HG03520 (cell line): ENCODE measurements around the gene SLC25A48.

ENCODE experiments used
- ATAC-seq: cut with Tn5 transposase; IDR thresholded peaks from one replicate; pipeline ENCODE4 v1.9.1; 2021; ENCODE audit warnings: mild to moderate bottlenecking, moderate library complexity; ENCODE audit not compliant: unreplicated experiment

The SLC25A48 gene

DNA sequence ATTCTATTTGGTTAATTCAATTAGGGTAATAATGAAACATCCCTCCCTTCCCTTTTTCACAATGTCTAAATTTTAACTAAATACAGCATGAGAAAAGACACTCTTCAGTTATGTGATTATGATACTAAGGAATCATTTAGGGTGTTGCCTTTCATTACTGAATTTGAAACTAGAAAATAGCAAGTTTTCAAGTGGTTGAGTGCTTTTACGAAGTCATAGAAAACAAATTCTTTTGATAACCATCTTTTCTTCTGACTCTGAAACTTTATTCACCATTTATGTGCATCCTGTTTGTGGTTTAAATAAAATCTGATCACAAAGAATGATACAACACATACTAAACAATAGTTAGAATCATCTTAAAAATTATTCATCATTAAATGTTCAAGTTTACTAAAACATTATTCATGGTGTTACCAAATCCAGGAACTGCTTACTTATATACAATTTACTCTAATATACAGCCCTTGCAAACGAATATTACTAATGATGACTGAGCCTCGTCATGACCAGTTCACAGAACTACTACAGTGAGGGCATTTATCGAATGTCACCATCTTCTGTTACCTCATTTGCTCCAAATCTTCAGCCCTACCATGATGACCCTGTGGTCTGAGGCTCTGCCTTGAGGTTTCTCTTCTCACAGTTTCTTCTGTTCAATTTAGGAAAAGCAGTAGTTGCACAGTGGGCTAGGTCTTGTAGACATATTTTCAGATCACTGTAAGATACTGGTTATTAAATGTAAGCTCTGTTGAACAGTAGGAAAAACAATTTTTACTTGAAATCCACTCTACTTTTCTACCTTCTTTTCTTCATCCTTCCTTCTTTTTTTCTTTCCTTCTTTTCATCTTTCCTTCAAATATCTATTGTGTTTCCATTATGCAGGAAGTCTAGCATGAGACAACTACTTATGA lies 79.5 kb downstream of the SLC25A48 start:
- ATAC-seq = no peak

- no peak for ATAC-seq
Measured at GRCh38 chr5:135915466-135916001, 81.1 kb downstream of the SLC25A48 start.

DNA sequence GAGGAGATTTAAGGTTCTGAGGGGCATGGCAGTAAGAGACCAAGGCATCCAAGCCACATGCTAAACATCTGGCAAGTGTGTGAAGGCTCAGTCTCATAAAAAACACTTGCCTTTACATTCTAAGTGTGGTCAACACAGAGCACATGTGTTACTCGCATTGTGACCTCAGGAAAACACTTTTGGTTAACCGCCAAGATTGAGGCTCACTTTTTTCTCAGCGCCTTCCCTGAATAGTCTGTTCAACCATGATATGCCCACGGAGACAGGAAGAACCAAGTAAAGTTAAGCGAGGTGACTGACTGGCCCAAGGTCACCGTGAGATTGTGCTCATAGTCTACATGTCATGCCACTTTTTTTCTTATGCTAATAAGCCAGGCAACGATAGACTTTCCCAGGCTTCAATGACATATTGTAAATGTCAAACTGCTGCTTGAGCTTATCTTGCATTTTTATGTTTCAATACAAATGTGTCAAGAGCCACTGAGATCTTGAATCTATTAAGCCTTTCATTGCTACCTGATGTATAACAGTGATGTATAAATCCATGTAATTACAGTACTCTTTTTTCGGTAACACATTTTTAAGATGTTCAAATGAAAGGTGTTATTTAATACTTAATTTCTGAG lies 82.3 kb downstream of the SLC25A48 start:
- ATAC-seq = no peak

DNA sequence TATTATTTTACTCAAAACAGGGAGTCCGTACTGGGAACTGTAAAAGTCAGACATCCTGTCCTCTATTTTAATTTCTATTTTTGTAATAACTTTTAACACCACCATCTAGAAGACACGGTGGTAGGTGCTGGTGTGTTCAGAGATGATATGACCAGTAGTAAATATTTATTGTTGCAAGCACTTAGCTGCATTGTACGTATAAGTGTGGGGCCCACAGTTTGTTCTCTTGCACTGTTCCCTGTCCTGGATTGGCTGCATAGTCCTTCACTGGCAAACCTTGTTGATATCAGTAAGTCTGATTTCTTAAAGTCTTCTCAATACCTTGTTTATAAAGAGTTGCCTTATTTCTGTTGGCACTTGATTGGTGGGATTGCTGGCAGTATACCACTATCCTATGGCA lies 85.7 kb downstream of the SLC25A48 start:
- ATAC-seq = no peak

DNA sequence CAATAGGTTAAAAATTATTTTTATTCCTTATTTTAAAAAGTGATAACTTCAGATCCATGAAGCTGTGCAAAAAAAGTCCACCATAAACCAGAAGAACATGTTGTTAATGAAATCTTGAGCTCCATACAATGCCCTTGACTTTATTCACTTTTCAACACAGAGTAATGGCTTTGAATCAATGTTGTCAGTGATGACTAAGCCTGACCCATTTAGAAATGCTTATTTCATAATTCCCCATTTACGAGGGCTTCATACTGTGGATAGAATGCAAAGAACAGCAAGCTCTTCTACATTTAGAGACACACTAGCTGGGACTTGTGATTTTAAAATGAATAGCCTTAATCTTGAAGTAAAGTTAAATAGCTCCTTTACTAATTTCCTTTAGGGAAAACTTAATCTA lies 86.9 kb downstream of the SLC25A48 start:
- ATAC-seq = no peak

DNA sequence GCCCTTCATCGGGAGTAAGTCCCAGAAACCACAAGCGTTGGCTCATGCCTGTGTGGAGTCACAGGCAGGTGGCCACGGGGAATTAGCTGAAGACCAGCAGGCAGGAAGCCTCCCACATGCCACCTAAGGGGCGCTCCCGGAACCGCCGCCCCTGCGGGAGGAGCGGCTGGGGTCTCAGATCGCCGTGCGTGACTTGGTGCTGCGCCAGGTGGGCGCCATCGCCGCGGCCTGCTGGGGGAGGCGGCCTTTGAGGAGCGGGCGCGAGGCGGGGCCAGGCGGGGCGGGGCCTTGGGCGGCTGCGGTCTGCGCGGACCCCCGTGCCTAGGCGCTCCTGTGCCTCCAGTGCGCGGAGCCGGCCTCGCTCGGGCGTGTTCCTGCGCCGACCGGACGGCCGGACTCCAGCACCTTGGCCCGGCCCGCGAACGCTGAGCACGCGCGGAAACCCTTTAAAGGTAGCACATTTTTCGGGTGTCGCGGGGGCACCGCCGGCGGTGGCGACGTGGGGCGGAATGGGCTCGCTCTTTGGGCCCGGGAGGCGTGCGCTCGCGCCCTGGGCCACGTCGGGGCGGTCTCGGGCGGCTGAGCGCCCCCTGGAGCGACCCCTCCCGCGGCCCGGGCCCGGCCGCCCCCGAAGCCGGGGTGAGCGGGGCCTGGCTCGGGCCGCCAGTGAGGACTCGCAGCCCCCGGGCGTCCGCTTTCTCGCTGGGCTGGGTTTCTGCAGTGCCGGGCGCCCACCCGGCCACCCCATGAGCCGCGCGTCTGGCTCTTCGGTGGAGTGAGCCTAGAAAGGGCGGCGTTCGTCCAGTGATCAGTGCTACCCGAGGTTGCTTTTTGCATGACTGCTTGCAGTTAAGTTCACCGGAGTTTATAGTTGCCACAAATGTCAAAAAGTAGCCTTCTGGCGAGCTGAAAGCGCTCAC lies 95.8 kb downstream of the SLC25A48 start:
- ATAC-seq = no peak

GRCh38 chr5:135930949-135931295 lies 96.5 kb downstream of the SLC25A48 start:
- ATAC-seq = no peak

GRCh38 chr5:135934939-135935338 lies 100.5 kb downstream of the SLC25A48 start:
- no peak for ATAC-seq

GRCh38 chr5:135937245-135937911 lies 102.9 kb downstream of the SLC25A48 start:
- ATAC-seq = no peak
